Endothelial cell of umbilical vein (primary cell): ENCODE measurements around the gene ANKRD61.

Source experiments
- POLR2A ChIP-seq: IDR thresholded peaks from 2 replicates; pipeline ENCODE4 v1.6.1; 2012; ENCODE audit warnings: low read depth, mild to moderate bottlenecking, control low read depth, low read length
- TF ChIP-seq, protein P1 (sequence below), 2 donors: IDR thresholded peaks; 1 replicate in 1 of 2; 2 replicates in 1 of 2; pipeline ENCODE4 v1.5.1; 2011; ENCODE audit warnings: low read length in 2 of 2, mild to moderate bottlenecking in 2 of 2, moderate library complexity in 2 of 2, control low read depth in 1 of 2, inconsistent platforms in 1 of 2, low read depth in 1 of 2; ENCODE audit not compliant: insufficient read depth in 1 of 2; ENCODE audit errors: extremely low read depth in 1 of 2

DNA sequence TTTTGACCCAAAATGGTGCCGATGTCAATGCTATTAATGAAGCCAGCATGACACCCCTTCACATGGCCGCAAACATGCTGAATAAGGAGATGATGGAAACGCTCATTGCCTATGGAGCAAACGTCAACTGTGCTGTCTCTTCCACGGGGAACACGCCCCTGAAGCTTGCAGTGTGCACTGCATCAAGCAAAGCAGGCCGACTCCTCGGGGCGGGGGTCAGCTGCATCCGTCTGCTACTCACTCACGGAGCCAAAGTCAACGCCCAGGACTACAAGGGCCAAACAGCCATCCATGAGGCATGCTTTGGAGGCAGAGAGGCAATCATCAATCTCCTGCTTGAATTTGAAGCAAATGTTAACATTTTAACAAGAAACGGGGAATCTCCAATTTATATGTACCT, 4.5 kb downstream of the ANKRD61 start:
- TF ChIP-seq POLR2A, result no peak
- TF ChIP-seq, protein P1, sequence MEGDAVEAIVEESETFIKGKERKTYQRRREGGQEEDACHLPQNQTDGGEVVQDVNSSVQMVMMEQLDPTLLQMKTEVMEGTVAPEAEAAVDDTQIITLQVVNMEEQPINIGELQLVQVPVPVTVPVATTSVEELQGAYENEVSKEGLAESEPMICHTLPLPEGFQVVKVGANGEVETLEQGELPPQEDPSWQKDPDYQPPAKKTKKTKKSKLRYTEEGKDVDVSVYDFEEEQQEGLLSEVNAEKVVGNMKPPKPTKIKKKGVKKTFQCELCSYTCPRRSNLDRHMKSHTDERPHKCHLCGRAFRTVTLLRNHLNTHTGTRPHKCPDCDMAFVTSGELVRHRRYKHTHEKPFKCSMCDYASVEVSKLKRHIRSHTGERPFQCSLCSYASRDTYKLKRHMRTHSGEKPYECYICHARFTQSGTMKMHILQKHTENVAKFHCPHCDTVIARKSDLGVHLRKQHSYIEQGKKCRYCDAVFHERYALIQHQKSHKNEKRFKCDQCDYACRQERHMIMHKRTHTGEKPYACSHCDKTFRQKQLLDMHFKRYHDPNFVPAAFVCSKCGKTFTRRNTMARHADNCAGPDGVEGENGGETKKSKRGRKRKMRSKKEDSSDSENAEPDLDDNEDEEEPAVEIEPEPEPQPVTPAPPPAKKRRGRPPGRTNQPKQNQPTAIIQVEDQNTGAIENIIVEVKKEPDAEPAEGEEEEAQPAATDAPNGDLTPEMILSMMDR (IDR thresholded peaks at IDR 0.05; ENCODE audit: extremely low read depth in 1 of 2, insufficient read depth in 1 of 2, low read depth in 1 of 2, low read length in 2 of 2), result no peak
